Measurements from ENCODE around the gene UGT1A3.

UGT1A3 gene

DNA sequence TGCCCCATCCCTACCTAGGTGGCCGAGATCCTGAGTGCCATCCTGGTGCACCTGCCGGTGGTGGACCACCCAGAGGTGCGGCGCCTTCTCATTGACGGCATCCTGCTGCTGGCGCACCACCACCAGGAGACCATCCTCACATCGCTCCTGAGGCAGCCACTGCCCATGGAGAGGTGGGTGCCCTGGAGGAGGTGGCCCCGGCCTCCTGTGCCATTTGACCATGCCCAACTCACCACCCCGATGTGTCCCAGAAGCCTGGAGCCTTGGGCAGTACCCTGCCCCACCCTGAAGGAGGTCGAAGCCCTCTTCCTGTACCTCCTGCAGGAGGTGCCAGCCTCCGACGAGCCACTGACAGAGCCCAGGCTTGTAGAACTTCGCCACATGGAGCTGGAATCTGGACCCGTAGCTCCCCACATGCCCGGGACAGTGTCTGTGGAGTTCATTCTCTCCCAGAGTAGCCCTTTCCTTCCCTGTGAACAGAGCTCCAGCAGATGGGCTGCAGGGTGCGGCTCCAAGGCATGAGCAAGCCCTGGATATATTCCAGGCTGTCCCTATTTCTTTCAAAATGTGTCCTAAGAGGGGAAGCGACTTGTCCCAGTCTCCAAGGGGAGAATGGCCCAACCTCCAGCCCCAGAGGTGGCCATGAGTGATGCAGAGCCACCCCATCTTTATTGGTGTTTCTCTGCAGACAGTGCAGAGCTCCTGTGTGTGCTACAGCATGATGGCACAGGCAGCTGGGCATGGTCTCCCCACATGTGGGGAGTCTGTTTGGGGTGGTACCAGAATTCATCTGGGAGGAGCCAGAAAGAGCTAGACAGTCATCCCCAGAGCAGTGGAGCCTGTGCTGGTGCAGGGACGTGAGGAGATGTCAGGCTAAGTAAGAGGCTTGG lies 91.3 kb downstream of the UGT1A3 start:
- TF ChIP-seq, protein P1, sequence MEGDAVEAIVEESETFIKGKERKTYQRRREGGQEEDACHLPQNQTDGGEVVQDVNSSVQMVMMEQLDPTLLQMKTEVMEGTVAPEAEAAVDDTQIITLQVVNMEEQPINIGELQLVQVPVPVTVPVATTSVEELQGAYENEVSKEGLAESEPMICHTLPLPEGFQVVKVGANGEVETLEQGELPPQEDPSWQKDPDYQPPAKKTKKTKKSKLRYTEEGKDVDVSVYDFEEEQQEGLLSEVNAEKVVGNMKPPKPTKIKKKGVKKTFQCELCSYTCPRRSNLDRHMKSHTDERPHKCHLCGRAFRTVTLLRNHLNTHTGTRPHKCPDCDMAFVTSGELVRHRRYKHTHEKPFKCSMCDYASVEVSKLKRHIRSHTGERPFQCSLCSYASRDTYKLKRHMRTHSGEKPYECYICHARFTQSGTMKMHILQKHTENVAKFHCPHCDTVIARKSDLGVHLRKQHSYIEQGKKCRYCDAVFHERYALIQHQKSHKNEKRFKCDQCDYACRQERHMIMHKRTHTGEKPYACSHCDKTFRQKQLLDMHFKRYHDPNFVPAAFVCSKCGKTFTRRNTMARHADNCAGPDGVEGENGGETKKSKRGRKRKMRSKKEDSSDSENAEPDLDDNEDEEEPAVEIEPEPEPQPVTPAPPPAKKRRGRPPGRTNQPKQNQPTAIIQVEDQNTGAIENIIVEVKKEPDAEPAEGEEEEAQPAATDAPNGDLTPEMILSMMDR (IDR thresholded peaks at IDR 0.05; ENCODE audit: low read length, missing control alignments): no peak
- no peak for DNase-seq (ENCODE audit: low read depth)
- no peak overlapping the region for H3K4me3 ChIP-seq (replicated peaks; ENCODE audit: low read depth, low read length)

- no peak overlapping the region for H3K4me3 ChIP-seq (replicated peaks; ENCODE audit: low read depth, low read length)
- DNase-seq (ENCODE audit: low read depth): no peak
- TF ChIP-seq, protein P1 (IDR thresholded peaks at IDR 0.05; ENCODE audit: low read length, missing control alignments): no peak
Observed at GRCh38 chr2:233820774-233821105, 91.9 kb downstream of the UGT1A3 start.

DNA sequence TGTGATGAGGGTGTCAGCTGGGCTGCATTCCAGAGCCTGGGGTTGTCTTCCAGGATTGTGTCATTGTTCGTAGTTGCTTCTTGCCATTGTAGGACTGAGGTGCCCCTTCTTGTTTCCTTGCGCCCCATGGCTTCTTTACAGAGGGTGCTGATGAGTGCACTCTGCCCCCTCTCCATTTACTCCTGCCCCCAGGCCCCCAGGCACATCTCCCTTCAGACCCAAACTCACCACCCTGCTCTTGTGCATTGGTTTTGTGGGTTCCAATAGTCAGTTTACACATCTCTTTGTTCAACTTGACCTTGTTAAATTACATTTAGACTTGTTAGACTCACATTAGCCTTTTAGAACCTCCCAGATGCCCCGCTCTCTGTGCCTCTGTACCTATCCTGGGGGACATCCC lies 92.4 kb downstream of the UGT1A3 start:
- DNase-seq (ENCODE audit: low read depth): no peak
- no peak overlapping the region for H3K4me3 ChIP-seq (replicated peaks; ENCODE audit: low read depth, low read length)
- TF ChIP-seq, protein P1 (IDR thresholded peaks at IDR 0.05; ENCODE audit: low read length, missing control alignments): no peak

DNA sequence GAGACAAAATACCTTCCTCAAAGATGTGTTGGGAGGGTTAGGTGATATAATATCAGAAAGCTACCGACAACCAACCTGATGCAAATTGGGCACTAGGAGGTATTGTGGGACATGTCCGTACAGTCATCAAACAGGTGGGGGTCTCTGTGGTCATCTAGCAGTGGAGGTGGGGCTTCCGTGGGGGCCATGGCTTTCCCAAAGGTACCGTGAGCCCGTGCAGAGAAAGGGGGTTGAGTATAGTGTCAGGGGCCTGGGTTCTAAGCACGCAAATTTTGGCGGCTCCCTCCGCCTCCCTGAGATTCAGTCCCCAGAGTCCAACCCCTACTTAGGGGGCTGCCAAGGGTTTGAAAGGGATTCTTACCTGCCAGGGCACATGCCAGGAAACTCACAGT lies 92.9 kb downstream of the UGT1A3 start:
- no peak overlapping the region for H3K4me3 ChIP-seq (replicated peaks; ENCODE audit: low read depth, low read length)
- no peak for DNase-seq (ENCODE audit: low read depth)
- TF ChIP-seq, protein P1 (IDR thresholded peaks at IDR 0.05; ENCODE audit: low read length, missing control alignments): no peak

GRCh38 chr2:233822101-233822771 lies 93.4 kb downstream of the UGT1A3 start:
- H3K4me3 ChIP-seq (replicated peaks; ENCODE audit: low read depth, low read length): no peak overlapping the region
- TF ChIP-seq, protein P1 (IDR thresholded peaks at IDR 0.05; ENCODE audit: low read length, missing control alignments): no peak
- no peak for DNase-seq (ENCODE audit: low read depth)

Data from fibroblast of pulmonary artery (primary cell).